Muscle layer of colon (tissue), 2 donors: ENCODE data around the gene EXOC7.
A peak's percentile ranks its signal among the peaks of the same experiment; 100 is the strongest.

Experiments
- H3K27ac ChIP-seq: one replicate; pipeline ENCODE4 v1.7.0; 2013; ENCODE audit warnings: low read depth, mild to moderate bottlenecking, low read length, moderate library complexity
- H3K27me3 ChIP-seq, 2 donors: one replicate each; pipeline ENCODE4 v1.7.0; 2013; ENCODE audit warnings: low read length in 2 of 2, mild to moderate bottlenecking in 2 of 2; ENCODE audit not compliant: insufficient read depth in 2 of 2, control insufficient read depth in 1 of 2
- H3K36me3 ChIP-seq: one replicate; pipeline ENCODE4 v1.7.0; 2013; ENCODE audit warnings: mild to moderate bottlenecking, low read length; ENCODE audit not compliant: insufficient read depth
- H3K4me1 ChIP-seq: one replicate; pipeline ENCODE4 v1.7.0; 2013; ENCODE audit warnings: mild to moderate bottlenecking, low read length; ENCODE audit not compliant: insufficient read depth
- H3K4me3 ChIP-seq, 2 donors: one replicate each; pipeline ENCODE4 v1.7.0; 2013; ENCODE audit warnings: low read length in 2 of 2, low read depth in 1 of 2, mild to moderate bottlenecking in 1 of 2, moderate library complexity in 1 of 2
- H3K9ac ChIP-seq: one replicate; pipeline ENCODE4 v1.7.0; 2013; ENCODE audit warnings: low read length
- H3K9me3 ChIP-seq: one replicate; pipeline ENCODE4 v1.7.0; 2013; ENCODE audit warnings: mild to moderate bottlenecking, low read length
- donor health status: abdominal sarcoma.
- donor health status: Adenocarcinoma of cecum.

EXOC7 gene

GRCh38 chr17:76104140-76104895 is 731 bp upstream of the EXOC7 start:
- peak overlapping the region; percentile 41 for H3K9ac ChIP-seq
- H3K4me1 ChIP-seq, result peaks cover 17% of the 10 kb centered on the region
- H3K9me3 ChIP-seq, result no peaks in the 10 kb centered on the region
- H3K27ac ChIP-seq, result peak overlapping the region; percentile 88
- H3K27me3 ChIP-seq, result no peaks in the 10 kb centered on the region
- peak overlapping the region; percentile 76 to 86 for H3K4me3 ChIP-seq
- peaks cover 15% of the 10 kb centered on the region for H3K36me3 ChIP-seq

DNA sequence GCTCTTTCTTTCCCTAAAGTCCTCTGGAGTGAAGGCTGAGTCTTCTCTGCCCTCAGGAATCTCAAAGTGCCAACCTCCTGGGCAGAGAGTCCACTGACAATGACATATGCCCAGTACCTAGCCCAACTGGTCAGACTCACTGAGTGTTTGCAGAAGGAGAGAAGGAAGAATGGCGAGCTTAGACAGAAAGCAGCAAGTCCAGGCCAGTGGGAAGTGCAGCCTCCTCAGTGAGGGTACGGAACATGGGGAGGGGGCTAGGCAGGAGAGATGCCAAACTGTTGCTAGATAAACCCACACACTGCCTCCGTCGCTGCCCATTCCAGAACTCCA is 678 bp downstream of the EXOC7 start:
- H3K4me3 ChIP-seq, result peak overlapping the region; percentile 76 to 86
- peak overlapping the region; percentile 88 for H3K27ac ChIP-seq
- no peaks in the 10 kb centered on the region for H3K9me3 ChIP-seq
- peaks cover 17% of the 10 kb centered on the region for H3K4me1 ChIP-seq
- H3K27me3 ChIP-seq, result no peaks in the 10 kb centered on the region
- peak overlapping the region; percentile 41 for H3K9ac ChIP-seq
- peaks cover 17% of the 10 kb centered on the region for H3K36me3 ChIP-seq

- no peaks in the 10 kb centered on the region for H3K27me3 ChIP-seq
- no peak overlapping the region for H3K4me3 ChIP-seq
- peaks cover 58% of the 10 kb centered on the region for H3K36me3 ChIP-seq
- H3K4me1 ChIP-seq, result peaks cover 8% of the 10 kb centered on the region
- no peak overlapping the region for H3K9ac ChIP-seq
- no peaks in the 10 kb centered on the region for H3K9me3 ChIP-seq
- no peak overlapping the region for H3K27ac ChIP-seq
Measured at GRCh38 chr17:76097716-76098295, 5.8 kb downstream of the EXOC7 start.

DNA sequence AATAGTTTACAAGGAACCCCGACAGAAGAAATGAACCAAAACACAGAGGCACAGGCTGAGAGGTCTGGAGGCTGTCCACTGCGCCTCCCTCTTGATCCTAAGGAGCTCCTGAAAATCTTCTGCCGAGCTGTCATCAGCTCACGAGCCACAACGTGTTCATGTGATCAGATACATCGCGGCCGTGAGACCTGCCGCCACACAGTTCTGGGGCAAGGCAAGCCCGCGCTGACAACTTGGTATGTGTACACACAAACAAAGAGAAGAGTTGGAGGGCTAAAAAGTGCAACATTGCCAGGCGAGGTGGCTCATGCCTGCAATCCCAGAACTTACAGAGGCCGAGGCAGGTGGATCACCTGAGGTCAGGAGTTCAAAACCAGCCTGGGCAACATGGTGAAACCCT is 7.6 kb downstream of the EXOC7 start:
- Histone ChIP-seq H3K4me3 (no peak overlapping the region), H3K27me3 (no peaks in the 10 kb centered on the region), H3K4me1 (no peaks in the 10 kb centered on the region), H3K9ac (no peak overlapping the region), H3K27ac (no peak overlapping the region), H3K9me3 (no peaks in the 10 kb centered on the region), H3K36me3 (peaks cover 64% of the 10 kb centered on the region)

GRCh38 chr17:76094046-76094445 is 9.5 kb downstream of the EXOC7 start:
- Histone ChIP-seq H3K4me1 (no peaks in the 10 kb centered on the region), H3K4me3 (no peak overlapping the region), H3K36me3 (peaks cover 75% of the 10 kb centered on the region), H3K9me3 (no peaks in the 10 kb centered on the region), H3K27me3 (no peaks in the 10 kb centered on the region), H3K9ac (no peak overlapping the region), H3K27ac (no peak overlapping the region)

GRCh38 chr17:76092526-76093413 is 10.8 kb downstream of the EXOC7 start:
- H3K27ac ChIP-seq, result no peak overlapping the region
- no peak overlapping the region for H3K4me3 ChIP-seq
- no peak overlapping the region for H3K9ac ChIP-seq
- H3K9me3 ChIP-seq, result no peaks in the 10 kb centered on the region
- no peaks in the 10 kb centered on the region for H3K4me1 ChIP-seq
- H3K36me3 ChIP-seq, result peaks cover 84% of the 10 kb centered on the region
- no peaks in the 10 kb centered on the region for H3K27me3 ChIP-seq

DNA sequence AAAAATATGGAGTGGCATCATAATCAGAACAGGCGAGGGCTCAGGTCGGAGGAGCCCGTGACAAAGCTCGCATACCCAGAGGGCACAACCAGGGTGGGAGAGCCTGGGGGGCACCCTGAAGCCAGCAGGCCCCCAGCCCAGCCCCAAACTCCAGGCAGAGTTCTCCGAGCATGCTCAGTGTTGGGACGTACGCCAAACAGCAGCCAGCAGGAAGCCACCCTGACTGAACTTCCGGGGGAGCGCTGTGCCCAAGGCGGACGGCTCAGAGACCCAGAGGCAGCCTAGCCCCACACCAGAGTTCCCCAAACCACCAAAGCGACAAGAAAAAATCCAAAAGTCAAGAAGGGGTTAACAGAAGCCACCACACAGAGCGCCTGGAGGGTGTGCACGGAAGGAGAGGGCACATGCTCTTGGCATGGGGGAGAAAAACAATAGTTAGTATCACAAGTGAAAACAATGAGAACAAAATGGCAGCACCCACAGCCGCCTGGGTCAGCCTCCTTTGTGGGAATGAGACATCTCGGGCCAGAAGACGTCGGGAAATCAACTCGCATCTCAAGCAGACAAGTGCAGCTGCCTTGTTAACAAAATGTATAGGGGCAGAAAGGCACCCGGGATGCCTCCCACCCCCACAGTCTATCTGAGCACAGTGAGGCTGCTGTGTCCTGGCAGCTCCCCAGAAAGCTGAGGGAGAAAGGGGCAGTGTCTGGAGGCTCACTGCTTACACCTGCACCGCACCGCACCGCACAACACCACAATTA is 11.9 kb downstream of the EXOC7 start:
- no peak overlapping the region for H3K9ac ChIP-seq
- H3K27ac ChIP-seq, result no peak overlapping the region
- H3K27me3 ChIP-seq, result no peaks in the 10 kb centered on the region
- no peak overlapping the region for H3K4me3 ChIP-seq
- no peaks in the 10 kb centered on the region for H3K9me3 ChIP-seq
- peaks cover 85% of the 10 kb centered on the region for H3K36me3 ChIP-seq
- H3K4me1 ChIP-seq, result no peaks in the 10 kb centered on the region

DNA sequence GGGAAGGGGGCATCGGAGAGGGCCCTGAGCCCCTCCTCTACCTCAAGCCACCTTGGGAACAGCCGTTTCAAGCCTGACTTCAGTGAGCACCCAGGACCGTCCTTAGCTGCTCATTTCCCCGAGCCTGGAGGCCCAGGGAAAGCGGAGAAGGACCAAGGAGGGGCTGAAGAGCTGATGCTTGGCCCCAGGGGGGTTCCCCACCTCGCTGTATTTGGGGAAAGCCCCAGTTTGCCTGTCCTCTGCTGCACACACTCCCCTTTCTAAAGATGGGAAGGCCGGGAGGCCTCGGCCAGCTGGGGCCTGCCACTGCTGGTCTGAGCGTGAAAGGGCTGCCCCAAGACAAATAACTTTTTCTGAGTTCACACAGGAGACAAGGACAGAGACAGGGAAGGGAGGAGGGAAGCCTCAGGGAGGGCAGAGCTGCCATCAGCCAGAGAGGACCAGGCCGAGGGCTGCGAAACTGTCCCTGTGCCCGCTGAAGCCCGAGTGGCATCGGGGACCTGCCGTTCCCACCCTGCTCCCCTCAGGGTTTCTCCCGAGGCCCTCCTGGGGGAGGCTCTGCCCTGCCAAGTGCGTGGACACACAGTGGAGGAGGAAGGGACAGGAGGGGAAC is 13.0 kb downstream of the EXOC7 start:
- Histone ChIP-seq H3K9me3 (no peaks in the 10 kb centered on the region), H3K27ac (no peak overlapping the region), H3K4me1 (no peaks in the 10 kb centered on the region), H3K27me3 (no peaks in the 10 kb centered on the region), H3K9ac (no peak overlapping the region), H3K36me3 (peaks cover 91% of the 10 kb centered on the region), H3K4me3 (no peak overlapping the region)

DNA sequence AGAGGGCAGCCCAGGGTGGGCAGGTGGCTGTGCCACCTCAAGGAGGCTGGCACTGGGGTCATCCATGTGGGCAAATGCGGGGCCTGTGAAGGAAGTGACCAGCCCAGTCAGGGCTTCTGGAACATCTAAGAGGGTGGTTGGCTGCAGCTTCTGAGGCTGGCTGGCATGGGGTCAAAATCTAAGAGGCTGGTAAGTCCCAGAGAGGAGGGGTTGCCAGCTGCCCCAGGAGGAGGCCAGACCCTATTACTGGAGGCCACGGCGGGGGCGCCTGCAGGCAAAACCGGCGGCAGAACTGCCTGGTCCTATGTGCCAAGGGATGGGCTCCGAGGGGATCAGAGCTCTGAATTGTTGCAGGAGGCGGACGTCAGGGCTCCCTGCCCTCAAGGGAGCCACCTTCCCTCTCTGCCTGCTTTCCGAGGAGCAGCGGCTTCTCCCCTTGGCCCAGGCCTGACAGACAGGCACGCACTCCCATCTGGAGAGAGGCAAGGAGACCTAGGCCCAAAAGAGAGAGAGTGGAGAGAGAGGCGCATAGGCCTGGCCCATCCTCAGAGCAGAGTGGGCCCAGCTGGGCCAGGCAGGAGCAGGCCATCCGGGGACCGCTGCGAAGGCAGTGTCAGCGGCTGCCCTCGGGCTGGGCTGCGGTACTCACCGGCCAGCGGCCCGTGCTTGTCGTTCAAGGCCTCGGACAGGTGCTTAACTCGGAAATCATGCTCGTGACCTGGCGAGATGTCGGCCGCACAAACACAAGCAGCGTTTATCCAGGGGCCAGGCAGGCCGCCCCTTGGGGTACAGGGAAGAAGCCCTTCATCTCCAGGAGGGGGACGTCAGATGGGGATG is 13.7 kb downstream of the EXOC7 start:
- H3K9ac ChIP-seq, result no peak overlapping the region
- peaks cover 95% of the 10 kb centered on the region for H3K36me3 ChIP-seq
- no peaks in the 10 kb centered on the region for H3K9me3 ChIP-seq
- H3K4me1 ChIP-seq, result no peaks in the 10 kb centered on the region
- no peak overlapping the region for H3K27ac ChIP-seq
- H3K4me3 ChIP-seq, result no peak overlapping the region
- no peaks in the 10 kb centered on the region for H3K27me3 ChIP-seq

DNA sequence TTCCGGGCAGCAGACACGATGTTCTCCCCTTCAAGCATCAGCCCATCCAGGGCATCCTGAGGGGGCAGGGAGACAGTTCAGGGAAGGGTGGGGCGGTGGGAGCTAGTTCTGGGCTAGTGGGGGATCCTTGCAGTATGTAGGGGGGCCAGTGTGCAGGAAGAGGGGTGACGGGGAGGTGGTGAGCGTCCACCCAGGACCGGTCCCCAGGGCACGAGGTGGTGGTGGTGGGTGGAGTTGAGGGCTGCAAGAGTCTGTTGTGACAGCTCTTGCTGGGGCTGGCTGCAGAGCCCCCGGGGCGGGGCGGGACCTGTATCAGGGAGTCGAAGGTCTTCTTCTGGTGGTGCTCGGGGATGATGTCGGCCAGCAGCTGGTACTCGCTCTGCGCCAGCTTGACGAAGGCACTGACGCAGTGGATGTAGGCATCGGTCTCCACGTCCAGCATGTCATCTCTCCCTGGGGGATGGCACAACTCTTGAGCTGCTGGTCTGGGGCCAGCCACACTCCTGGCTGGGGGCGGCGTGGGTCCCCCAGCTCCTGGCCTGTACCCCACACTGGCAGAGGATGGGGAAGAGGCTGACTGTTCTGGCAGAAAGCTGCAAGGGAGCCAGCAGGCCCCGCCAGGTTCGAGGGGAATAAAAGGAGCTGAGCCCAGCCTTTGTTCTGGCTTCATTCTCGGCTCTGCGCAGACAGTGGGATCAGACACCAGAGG is 14.6 kb downstream of the EXOC7 start:
- peaks cover 95% of the 10 kb centered on the region for H3K36me3 ChIP-seq

More for the DNA sequence above, 14.6 kb downstream of the EXOC7 start:
- Histone ChIP-seq H3K27ac (no peak overlapping the region), H3K27me3 (no peaks in the 10 kb centered on the region), H3K4me3 (no peak overlapping the region), H3K9me3 (no peaks in the 10 kb centered on the region), H3K4me1 (no peaks in the 10 kb centered on the region), H3K9ac (no peak overlapping the region)
